ENCODE results near the gene SPATA6.

GRCh38 chr1:48285525-48285924 is 186.5 kb downstream of the SPATA6 start:
- TF ChIP-seq POLR2A (IDR thresholded peaks at IDR 0.05) (no peak), CTCF (IDR thresholded peaks at IDR 0.05) (no peak)
